PFSK-1 (cell line): ENCODE measurements around the gene DLGAP4.

ENCODE experiments used
- FOXP2 ChIP-seq: optimal IDR thresholded peaks from 2 replicates; pipeline ENCODE3; 2011; ENCODE audit warnings: borderline replicate concordance, control low read depth, inconsistent platforms; ENCODE audit not compliant: insufficient read depth; ENCODE audit errors: extremely low read length, extremely low read depth
- POLR2AphosphoS5 ChIP-seq: IDR thresholded peaks from 2 replicates; pipeline ENCODE4 v1.6.1; 2012; ENCODE audit warnings: low read depth, mild to moderate bottlenecking, control low read depth, low read length, moderate library complexity
- REST ChIP-seq, 2 experiments: IDR thresholded peaks; 2 replicates each; pipeline versions ENCODE4 v1.6.1 to v1.8.0; 2011 to 2012; ENCODE audit warnings: low read depth in 2 of 2, low read length in 2 of 2, control low read depth in 1 of 2, inconsistent platforms in 1 of 2, mild to moderate bottlenecking in 1 of 2, moderate library complexity in 1 of 2; ENCODE audit not compliant: insufficient read depth in 1 of 2
- TAF1 ChIP-seq: IDR thresholded peaks from 2 replicates; pipeline ENCODE4 v1.6.1; 2012; ENCODE audit warnings: low read length, control low read depth, borderline replicate concordance; ENCODE audit not compliant: insufficient read depth

- TF ChIP-seq POLR2AphosphoS5 (no peak), REST (IDR thresholded peaks at IDR 0.05; ENCODE audit: insufficient read depth in 1 of 2, low read depth in 2 of 2, low read length in 2 of 2) (0 out of 4 replicates have a peak, but pooled peaks of 1 of the 2 experiments have one; percentile 16), TAF1 (no peak), FOXP2 (no peak)
These were observed 163.8 kb downstream of the DLGAP4 start for GRCh38 chr20:36469973-36470372.
